Lower lobe of right lung (tissue), 2 donors: Measurements from ENCODE around the gene KCNC3. TPM values are rescaled to one million over a fixed set of nuclear protein-coding genes. Genes with fewer than 3 reads are reported as not detected.

Experiments used
- ATAC-seq, 2 donors: fragments of 200-7000 bp; cut with Tn5 transposase; one replicate each; pipeline ENCODE4 v1.9.1; 2020 to 2022; ENCODE audit warnings: mild to moderate bottlenecking in 2 of 2, moderate library complexity in 2 of 2
- DNase-seq: peaks from one replicate; pipeline ENCODE4 v3.0.0-alpha.2; 2020
- H3K27ac ChIP-seq: fragments of 200-600 bp; one replicate; pipeline ENCODE4 v1.8.0; 2022
- H3K27me3 ChIP-seq: fragments of 200-600 bp; one replicate; pipeline ENCODE4 v1.8.0; 2022; ENCODE audit warnings: low read depth
- H3K36me3 ChIP-seq: fragments of 200-600 bp; one replicate; pipeline ENCODE4 v1.8.0; 2022; ENCODE audit warnings: mild to moderate bottlenecking
- H3K4me1 ChIP-seq: fragments of 200-600 bp; one replicate; pipeline ENCODE4 v1.8.0; 2022
- H3K4me3 ChIP-seq: fragments of 200-600 bp; one replicate; pipeline ENCODE4 v1.8.0; 2022; ENCODE audit warnings: mild to moderate bottlenecking
- H3K9me3 ChIP-seq: fragments of 200-600 bp; one replicate; pipeline ENCODE4 v1.8.0; 2022
- CTCF ChIP-seq: fragments of 200-600 bp; IDR thresholded peaks from one replicate; pipeline ENCODE4 v1.8.0; 2022; ENCODE audit warnings: antibody characterized with exemption, mild to moderate bottlenecking
- intact Hi-C: fragments of 100-400 bp; cut with DNase I; formaldehyde crosslinking; loops from one replicate; pipeline ENCODE4 v1.11.0; 2022
- total RNA-seq: library from RNA; stranded (reverse); fragmentation: NEBNext Ultra II Directional; extraction: Animal tissue kit (Norgen Biotek cat#: 25700); gene quantifications from one replicate; pipeline ENCODE4 v1.2.1, GENCODE V29; 2021
- donor health status: DM: no; HTN: yes; CAD: no; lungs with severe emphysema.

Gene KCNC3
- total RNA-seq, 1 donor from 2014 or later, result 11.1 TPM

- H3K4me3 ChIP-seq, result no peak overlapping the region
- peaks cover 58% of the 10 kb centered on the region for H3K36me3 ChIP-seq
- DNase-seq (no peak), ATAC-seq (no peak)
- no peak for TF ChIP-seq CTCF
- no peaks in the 10 kb centered on the region for H3K9me3 ChIP-seq
- H3K27me3 ChIP-seq, result no peaks in the 10 kb centered on the region
- intact Hi-C loops, result no loop called here
- H3K27ac ChIP-seq, result no peak overlapping the region
- H3K4me1 ChIP-seq, result no peaks in the 10 kb centered on the region
Measured at GRCh38 chr19:50286443-50286842, 42.7 kb downstream of the KCNC3 start.

- DNase-seq (no peak), ATAC-seq (no peak)
- no peak overlapping the region for H3K27ac ChIP-seq
- no peaks in the 10 kb centered on the region for H3K9me3 ChIP-seq
- H3K4me1 ChIP-seq, result no peaks in the 10 kb centered on the region
- intact Hi-C loops, result no loop called here
- no peak overlapping the region for H3K4me3 ChIP-seq
- TF ChIP-seq CTCF, result no peak
- H3K36me3 ChIP-seq, result peaks cover 60% of the 10 kb centered on the region
- no peaks in the 10 kb centered on the region for H3K27me3 ChIP-seq
Measured at GRCh38 chr19:50285833-50286232, 43.3 kb downstream of the KCNC3 start.

GRCh38 chr19:50281491-50281890, 47.7 kb downstream of the KCNC3 start:
- intact Hi-C loops, result no loop called here
- ATAC-seq (no peak), DNase-seq (no peak)
- H3K27ac ChIP-seq, result no peak overlapping the region
- H3K36me3 ChIP-seq, result peaks cover 59% of the 10 kb centered on the region
- no peak overlapping the region for H3K4me3 ChIP-seq
- H3K27me3 ChIP-seq, result no peaks in the 10 kb centered on the region
- TF ChIP-seq CTCF, result no peak
- no peaks in the 10 kb centered on the region for H3K9me3 ChIP-seq
- H3K4me1 ChIP-seq, result no peaks in the 10 kb centered on the region

GRCh38 chr19:50280983-50281382, 48.2 kb downstream of the KCNC3 start:
- Histone ChIP-seq H3K27ac (no peak overlapping the region), H3K4me1 (no peaks in the 10 kb centered on the region), H3K9me3 (no peaks in the 10 kb centered on the region), H3K4me3 (no peak overlapping the region), H3K27me3 (no peaks in the 10 kb centered on the region), H3K36me3 (peaks cover 59% of the 10 kb centered on the region)
- no peak for ATAC-seq
- intact Hi-C loops, result no loop called here
- DNase-seq, result no peak
- TF ChIP-seq CTCF, result no peak

GRCh38 chr19:50280074-50280473, 49.1 kb downstream of the KCNC3 start:
- Histone ChIP-seq H3K4me1 (no peaks in the 10 kb centered on the region), H3K9me3 (no peaks in the 10 kb centered on the region), H3K27ac (no peak overlapping the region), H3K4me3 (no peak overlapping the region), H3K27me3 (no peaks in the 10 kb centered on the region), H3K36me3 (peaks cover 66% of the 10 kb centered on the region)
- intact Hi-C loops, result no loop called here
- DNase-seq (no peak), ATAC-seq (no peak)
- no peak for TF ChIP-seq CTCF

GRCh38 chr19:50277966-50278580, 51.1 kb downstream of the KCNC3 start:
- Histone ChIP-seq H3K4me3 (no peak overlapping the region), H3K27ac (no peak overlapping the region), H3K36me3 (peaks cover 74% of the 10 kb centered on the region), H3K27me3 (no peaks in the 10 kb centered on the region), H3K9me3 (no peaks in the 10 kb centered on the region), H3K4me1 (no peaks in the 10 kb centered on the region)
- intact Hi-C loops, result no loop called here
- ATAC-seq (no peak), DNase-seq (no peak)
- no peak for TF ChIP-seq CTCF
